CD4-positive, alpha-beta T cell treated with Interleukin-6 for 4 hours (primary cell): ENCODE results near the gene CASQ2.

Source experiments
- DNase-seq: peaks from one replicate; pipeline ENCODE4 v3.0.0-alpha.2; 2020; ENCODE audit warnings: mixed read lengths

CASQ2 gene

GRCh38 chr1:115768549-115768948, at the start of gene CASQ2:
Gene CASQ2, minus strand, starts transcription at chr1:115768714. Its CDS starts 173 bp downstream, at chr1:115768541.
- DNase-seq = no peak

- DNase-seq = no peak
These were observed 47.2 kb upstream of the CASQ2 start for GRCh38 chr1:115815694-115816093.

GRCh38 chr1:115814685-115815398, 46.3 kb upstream of the CASQ2 start:
- no peak for DNase-seq

- no peak for DNase-seq
These were observed 45.2 kb upstream of the CASQ2 start for GRCh38 chr1:115813727-115814126.

- DNase-seq = no peak
These were observed 42.8 kb upstream of the CASQ2 start for GRCh38 chr1:115811140-115811828.

GRCh38 chr1:115810609-115811008, 42.1 kb upstream of the CASQ2 start:
- no peak for DNase-seq

- DNase-seq = no peak
These were observed 41.3 kb upstream of the CASQ2 start for GRCh38 chr1:115809847-115810246.

- DNase-seq = no peak
These were observed 40.6 kb upstream of the CASQ2 start for GRCh38 chr1:115809076-115809475.

- peak; percentile 35 for DNase-seq
These were observed 39.2 kb upstream of the CASQ2 start for GRCh38 chr1:115807723-115808122.

- no peak for DNase-seq
These were observed 37.1 kb upstream of the CASQ2 start for GRCh38 chr1:115805597-115805996.

GRCh38 chr1:115802416-115802815, 33.9 kb upstream of the CASQ2 start:
- no peak for DNase-seq

- DNase-seq = no peak
These were observed 29.0 kb upstream of the CASQ2 start for GRCh38 chr1:115797486-115797885.

- DNase-seq = no peak
These were observed 28.4 kb upstream of the CASQ2 start for GRCh38 chr1:115796897-115797296.

- no peak for DNase-seq
These were observed 27.5 kb upstream of the CASQ2 start for GRCh38 chr1:115796036-115796435.

- DNase-seq = no peak
These were observed 26.6 kb upstream of the CASQ2 start for GRCh38 chr1:115794976-115795639.

GRCh38 chr1:115793162-115793561, 24.6 kb upstream of the CASQ2 start:
- no peak for DNase-seq

GRCh38 chr1:115791816-115792215, 23.3 kb upstream of the CASQ2 start:
- DNase-seq = no peak

- DNase-seq = no peak
These were observed 22.3 kb upstream of the CASQ2 start for GRCh38 chr1:115790846-115791245.

- DNase-seq = no peak
These were observed 21.8 kb upstream of the CASQ2 start for GRCh38 chr1:115790356-115790755.

- DNase-seq = no peak
These were observed 14.8 kb upstream of the CASQ2 start for GRCh38 chr1:115783311-115783710.

GRCh38 chr1:115782571-115783281, 14.2 kb upstream of the CASQ2 start:
- no peak for DNase-seq

GRCh38 chr1:115781851-115782250, 13.3 kb upstream of the CASQ2 start:
- no peak for DNase-seq

- no peak for DNase-seq
These were observed 12.8 kb upstream of the CASQ2 start for GRCh38 chr1:115781343-115781742.
